ENCODE results near the gene GRIK1.

Gene GRIK1

DNA sequence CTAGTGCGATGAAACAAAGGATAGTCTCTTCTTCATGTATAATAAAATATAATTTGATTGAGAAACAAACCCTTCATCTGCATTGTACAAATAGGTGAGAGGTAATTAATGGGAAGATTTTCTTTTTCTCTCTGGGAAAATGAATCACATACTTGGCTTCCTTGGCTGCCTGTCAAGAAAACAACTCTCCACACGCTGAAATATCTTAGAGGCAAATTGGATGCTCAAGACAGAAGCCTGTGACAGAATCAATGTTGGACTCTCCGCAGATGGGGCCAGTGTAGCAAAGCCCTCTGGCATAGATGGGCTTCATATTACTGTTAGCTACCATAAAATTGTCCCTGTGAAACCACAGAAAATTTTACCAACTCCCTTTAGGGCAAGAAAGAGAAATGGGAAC, 186.6 kb downstream of the GRIK1 start:
- TF ChIP-seq CTCF (IDR thresholded peaks at IDR 0.05; ENCODE audit: insufficient read depth, low read depth, low read length, missing control alignments), result no peak
- no peak overlapping the region for H3K4me3 ChIP-seq (ENCODE audit: low read depth, low read length)
- DNase-seq (ENCODE audit: low read depth), result no peak

DNA sequence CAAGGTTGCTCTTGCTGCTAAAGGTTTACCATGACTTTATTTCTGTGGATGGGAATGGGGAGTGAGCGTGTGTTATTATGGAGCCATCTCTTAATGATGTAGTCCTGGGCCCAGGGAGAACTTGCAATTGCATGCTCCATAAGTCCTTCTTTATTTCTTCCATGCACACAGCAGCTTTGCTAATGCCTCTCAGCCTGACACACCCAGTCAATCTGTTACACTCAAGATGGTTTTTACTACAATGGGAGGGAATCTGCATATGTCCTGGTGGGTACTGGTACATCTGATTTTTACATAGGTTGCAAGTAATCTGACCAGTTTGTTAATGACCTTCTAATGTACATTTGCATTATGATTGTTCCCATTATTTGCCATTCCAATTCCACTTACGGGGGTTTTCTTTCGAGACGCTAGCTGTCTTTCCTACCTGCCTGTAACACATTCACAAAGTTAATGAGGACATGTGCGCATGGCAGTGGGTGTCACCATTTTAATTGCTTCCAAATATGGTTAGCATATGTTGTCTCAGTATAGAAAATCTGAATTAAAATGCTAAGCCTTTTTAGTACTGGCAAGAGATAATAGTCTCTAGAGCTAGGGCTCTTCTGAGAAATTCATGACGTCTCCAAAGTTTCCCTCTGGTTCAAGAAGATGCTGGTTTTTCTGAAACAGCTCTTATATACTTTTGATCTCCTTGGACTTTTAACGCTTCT, 188.2 kb downstream of the GRIK1 start:
- no peak for TF ChIP-seq CTCF (IDR thresholded peaks at IDR 0.05; ENCODE audit: insufficient read depth, low read depth, low read length, missing control alignments)
- no peak for DNase-seq (ENCODE audit: low read depth)

DNA sequence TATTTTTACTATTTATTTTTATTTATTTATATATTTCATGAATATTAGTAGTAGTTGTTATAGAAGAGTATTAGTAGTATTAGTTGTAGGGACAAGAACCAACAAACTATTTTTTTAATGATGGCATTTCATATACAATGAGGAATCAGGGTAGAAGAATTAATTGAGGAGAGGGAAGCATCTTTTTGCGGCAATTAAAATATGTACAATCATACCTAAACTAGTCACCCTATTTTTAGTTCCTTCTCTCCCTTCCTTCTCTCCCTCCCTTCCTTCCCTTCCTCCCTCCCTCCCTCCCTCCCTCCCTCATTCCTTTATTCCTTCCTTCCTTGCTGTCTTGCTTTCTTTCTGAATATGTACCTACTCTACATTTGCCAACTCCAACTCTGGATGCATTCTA, 189.8 kb downstream of the GRIK1 start:
- H3K4me3 ChIP-seq (ENCODE audit: low read depth, low read length), result no peak overlapping the region
- TF ChIP-seq CTCF (IDR thresholded peaks at IDR 0.05; ENCODE audit: insufficient read depth, low read depth, low read length, missing control alignments), result no peak
- DNase-seq (ENCODE audit: low read depth), result no peak

More for the DNA sequence above, 188.2 kb downstream of the GRIK1 start:
- no peak overlapping the region for H3K4me3 ChIP-seq (ENCODE audit: low read depth, low read length)

- no peak for DNase-seq (ENCODE audit: low read depth)
- TF ChIP-seq CTCF (IDR thresholded peaks at IDR 0.05; ENCODE audit: insufficient read depth, low read depth, low read length, missing control alignments), result no peak
- H3K4me3 ChIP-seq (ENCODE audit: low read depth, low read length), result no peak overlapping the region
These were observed 190.6 kb downstream of the GRIK1 start for GRCh38 chr21:29749223-29749622.

DNA sequence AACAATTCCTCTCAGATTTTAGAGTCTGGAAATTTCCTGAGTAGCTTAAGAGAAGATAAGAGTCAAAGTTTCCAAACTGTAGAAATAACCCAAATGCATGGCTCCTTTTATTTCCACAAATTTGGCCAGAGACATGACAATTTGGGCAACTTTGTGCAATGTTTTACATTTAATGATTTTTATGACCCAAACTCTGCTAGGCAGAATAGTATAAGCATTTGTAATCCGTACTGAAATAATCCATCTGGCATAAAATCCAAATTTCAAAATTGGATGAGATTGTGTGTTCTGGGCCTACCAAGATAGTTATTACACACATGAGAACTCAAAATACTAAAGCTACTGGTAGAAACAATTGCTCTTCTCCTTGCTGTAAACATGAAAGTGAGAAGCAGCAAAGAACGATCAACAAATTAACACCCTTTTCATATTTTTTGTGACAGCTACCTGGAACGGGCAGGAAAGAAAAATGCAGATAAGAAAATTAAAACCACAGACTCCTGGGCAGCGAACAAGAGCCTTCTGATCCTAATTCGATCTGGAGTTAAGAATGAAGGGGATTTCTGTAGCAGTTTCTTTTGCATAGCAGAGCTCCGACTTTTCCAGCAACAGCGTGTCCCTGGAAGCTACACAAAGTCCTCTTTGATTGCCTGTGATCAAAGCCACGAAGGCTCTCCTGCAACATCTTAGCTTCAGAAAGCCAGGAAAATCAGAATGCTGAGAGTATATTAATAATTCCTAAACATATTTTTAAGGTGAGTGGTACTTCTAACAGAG, 191.2 kb downstream of the GRIK1 start:
- no peak for DNase-seq (ENCODE audit: low read depth)
- no peak for TF ChIP-seq CTCF (IDR thresholded peaks at IDR 0.05; ENCODE audit: insufficient read depth, low read depth, low read length, missing control alignments)
- no peak overlapping the region for H3K4me3 ChIP-seq (ENCODE audit: low read depth, low read length)

DNA sequence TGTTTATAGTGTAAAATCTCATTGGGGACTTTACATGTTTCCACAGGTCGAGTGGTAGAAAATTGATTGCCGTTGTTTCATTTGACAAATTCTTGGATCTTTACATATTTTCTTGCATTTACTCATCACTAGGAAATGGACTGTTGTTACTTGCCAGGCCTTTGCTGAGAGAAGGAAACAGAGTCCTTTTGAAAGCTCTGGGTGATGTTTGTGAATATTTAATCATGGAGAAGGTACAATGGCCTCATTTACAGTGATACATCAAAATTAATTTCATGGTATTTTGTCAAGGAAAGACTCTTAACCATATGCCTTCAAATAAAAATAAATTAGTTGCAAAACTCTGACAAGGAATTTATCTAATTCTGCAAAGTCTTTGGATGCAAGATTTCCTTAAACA, 198.0 kb downstream of the GRIK1 start:
- TF ChIP-seq CTCF (IDR thresholded peaks at IDR 0.05; ENCODE audit: insufficient read depth, low read depth, low read length, missing control alignments), result no peak
- no peak for DNase-seq (ENCODE audit: low read depth)
- H3K4me3 ChIP-seq (ENCODE audit: low read depth, low read length), result no peak overlapping the region

All from GM12865 (cell line).